K562 treated with DMSO at 1 percent for 4 hours (cell line): ENCODE measurements around the gene SYCE1L. TPM values are rescaled to one million over a fixed set of nuclear protein-coding genes. Genes with fewer than 3 reads are reported as not detected.

Source experiments
- total RNA-seq: library from RNA; unstranded; fragments of 300-600 nt; gene quantifications from 2 replicates; pipeline ENCODE4 v1.2.3, GENCODE V29; 2022; ENCODE audit not compliant: insufficient read depth

The SYCE1L gene, protein sequence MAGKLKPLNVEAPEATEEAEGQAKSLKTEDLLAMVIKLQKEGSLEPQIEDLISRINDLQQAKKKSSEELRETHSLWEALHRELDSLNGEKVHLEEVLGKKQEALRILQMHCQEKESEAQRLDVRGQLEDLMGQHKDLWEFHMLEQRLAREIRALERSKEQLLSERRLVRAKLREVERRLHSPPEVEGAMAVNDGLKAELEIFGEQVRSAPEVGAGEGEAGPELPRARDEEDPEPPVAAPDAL
- not detected in 2 replicates for total RNA-seq

DNA sequence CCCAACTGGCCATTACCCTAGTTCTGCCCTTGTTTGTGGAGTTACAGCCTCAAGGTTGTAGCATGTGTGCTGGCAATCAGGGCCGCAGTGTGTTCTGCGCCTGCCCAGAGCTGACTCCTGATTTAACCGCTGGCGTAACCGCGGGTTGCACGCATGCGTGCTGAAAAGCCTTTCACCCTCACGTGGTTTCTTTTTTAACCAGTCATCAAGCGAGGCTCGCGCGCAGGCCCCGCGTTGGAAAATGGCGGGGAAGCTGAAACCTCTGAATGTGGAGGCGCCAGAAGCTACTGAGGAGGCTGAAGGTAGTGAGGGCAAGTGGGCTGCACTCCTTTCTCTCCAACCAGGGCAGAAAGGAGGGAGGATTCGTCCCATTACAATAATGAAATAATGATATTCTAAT is at the start of gene SYCE1L:
Gene SYCE1L (plus strand): TSS at position 198 of the 400 bp plus-strand sequence. CDS start 44 bp downstream, at position 242.

DNA sequence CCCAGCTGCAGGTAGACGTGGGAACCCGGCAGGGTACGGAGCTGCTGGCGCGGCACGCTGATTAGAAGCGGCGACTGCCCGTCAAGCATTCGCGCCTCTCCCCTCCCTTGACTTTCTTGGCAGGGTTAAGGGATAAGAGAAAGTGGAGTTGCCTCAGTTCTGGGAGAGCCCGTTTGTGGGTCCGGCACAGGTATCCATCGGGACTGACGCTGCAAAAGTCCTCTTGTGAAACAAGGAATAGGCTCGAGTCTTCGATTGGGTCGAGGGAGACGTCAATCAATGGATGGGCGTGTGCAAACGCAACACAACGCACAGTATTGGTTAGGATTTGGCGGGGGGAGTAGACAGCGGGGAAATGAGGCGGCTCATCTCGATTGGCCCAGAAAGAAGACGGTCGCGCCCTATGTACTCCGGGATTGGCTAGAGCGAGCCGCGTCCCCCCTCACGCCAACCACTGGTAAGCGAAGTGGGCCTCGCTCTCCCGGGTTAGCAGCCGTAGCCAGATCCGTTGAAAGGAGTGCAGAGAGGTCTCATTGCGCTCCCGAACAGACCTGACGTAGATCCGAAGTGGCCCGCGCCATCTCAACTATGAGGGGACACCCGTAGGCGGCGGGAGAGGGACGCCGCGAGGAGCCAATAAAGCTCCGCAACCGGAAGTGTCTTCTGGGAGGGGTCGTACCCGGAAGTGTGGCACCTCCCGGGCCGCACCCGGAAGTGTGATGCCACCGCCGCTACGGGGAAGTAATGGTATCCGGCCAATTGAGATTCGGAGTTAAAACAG is 8.5 kb upstream of the SYCE1L start, which contains the start of gene MON1B:
Gene MON1B (plus strand): TSS at position 713 of the 781 bp plus-strand sequence. CDS start 296 bp downstream, outside the sequence.

Other genes with a start within 250 kb of the SYCE1L start
- gene MON1B, start 8.2 kb upstream of the SYCE1L start, total RNA-seq = 23.2 and 27.8 TPM in 2 replicates
- gene ADAMTS18, start 235.6 kb downstream of the SYCE1L start, total RNA-seq = not detected in 2 replicates